Measurements from ENCODE around the gene TRIP12.

Gene TRIP12

GRCh38 chr2:229779650-229780049 is 142.2 kb downstream of the TRIP12 start:
- CTCF ChIA-PET = interaction anchor here (0.6 to 3.1 kb wide), 12 partner anchors 10 to 1001 kb away, joined by 3 to 27 read pairs (median 6); no protein-coding TSS in a partner anchor
- TF ChIP-seq KLF17 (tag by site-specific recombination; IDR thresholded peaks at IDR 0.05) = no peak
- no peak for TF ChIP-seq ZFP3 (tag by site-specific recombination; IDR thresholded peaks at IDR 0.05; ENCODE audit: low read depth)
- no peak for TF ChIP-seq SCRT2 (tag by site-specific recombination; IDR thresholded peaks at IDR 0.05)
- TF ChIP-seq ZNF121 (tag by site-specific recombination; IDR thresholded peaks at IDR 0.05) = no peak
- TF ChIP-seq ZNF514 (tag by site-specific recombination; IDR thresholded peaks at IDR 0.05) = no peak
- no peak for TF ChIP-seq REPIN1 (tag by site-specific recombination; IDR thresholded peaks at IDR 0.05; ENCODE audit: low read depth)
- no peak for TF ChIP-seq ZNF768 (tag by site-specific recombination; IDR thresholded peaks at IDR 0.05)
- no peak for TF ChIP-seq ZNF394 (tag by site-specific recombination; IDR thresholded peaks at IDR 0.05; ENCODE audit: borderline replicate concordance)
- no peak for TF ChIP-seq FEZF1 (tag by site-specific recombination; IDR thresholded peaks at IDR 0.05)
- no peak for TF ChIP-seq ZNF416 (tag by site-specific recombination; IDR thresholded peaks at IDR 0.05)
- no peak for TF ChIP-seq KLF16 (tag by site-specific recombination; IDR thresholded peaks at IDR 0.05)
- no peak for TF ChIP-seq PRDM1 (tag by site-specific recombination; IDR thresholded peaks at IDR 0.05)
- TF ChIP-seq ZNF837 (tag by site-specific recombination; IDR thresholded peaks at IDR 0.05) = no peak
- TF ChIP-seq BCL6B (tag by site-specific recombination; IDR thresholded peaks at IDR 0.05) = no peak
- no peak for TF ChIP-seq ATF2 (tag by site-specific recombination; IDR thresholded peaks at IDR 0.05; ENCODE audit: low read depth)
- TF ChIP-seq SP2 (tag by site-specific recombination; IDR thresholded peaks at IDR 0.05) = no peak
- TF ChIP-seq ZNF785 (tag by site-specific recombination; IDR thresholded peaks at IDR 0.05) = no peak
- TF ChIP-seq ZBTB1 (tag by site-specific recombination; IDR thresholded peaks at IDR 0.05) = no peak
- Histone ChIP-seq H3K4me1 (ENCODE audit: control insufficient read depth, insufficient read depth, low read length) (no peaks in the 10 kb centered on the region), H3K36me3 (ENCODE audit: control insufficient read depth in 2 of 2, insufficient read depth in 1 of 2, low read length in 2 of 2) (peaks cover 19 to 83% of the 10 kb centered on the region in 2 experiments), H3K4me3 (ENCODE audit: low read depth, low read length) (no peak overlapping the region), H3K27ac (ENCODE audit: extremely low read depth, low read depth, low read length) (no peak overlapping the region), H3K9me3 (ENCODE audit: control insufficient read depth, insufficient read depth, low read depth, low read length) (no peaks in the 10 kb centered on the region)
- POLR2A ChIA-PET = no interaction called here

GRCh38 chr2:229777716-229778115 is 144.1 kb downstream of the TRIP12 start:
- Histone ChIP-seq H3K4me1 (ENCODE audit: control insufficient read depth, insufficient read depth, low read length) (no peaks in the 10 kb centered on the region), H3K27ac (ENCODE audit: extremely low read depth, low read depth, low read length) (no peak overlapping the region), H3K9me3 (ENCODE audit: control insufficient read depth, insufficient read depth, low read depth, low read length) (no peaks in the 10 kb centered on the region), H3K4me3 (ENCODE audit: low read depth, low read length) (no peak overlapping the region), H3K36me3 (ENCODE audit: control insufficient read depth in 2 of 2, insufficient read depth in 1 of 2, low read length in 2 of 2) (peaks cover 26 to 94% of the 10 kb centered on the region in 2 experiments)
- TF ChIP-seq ZBTB1 (tag by site-specific recombination; IDR thresholded peaks at IDR 0.05) = no peak
- no peak for TF ChIP-seq ZNF335 (tag by site-specific recombination; conservative IDR thresholded peaks at IDR 0.05)
- ChIA-PET CTCF (no interaction called here), POLR2A (no interaction called here)

GRCh38 chr2:229775614-229776313 is 146.0 kb downstream of the TRIP12 start:
- CTCF ChIA-PET = no interaction called here
- Histone ChIP-seq H3K36me3 (ENCODE audit: control insufficient read depth in 2 of 2, insufficient read depth in 1 of 2, low read length in 2 of 2) (peaks cover 42 to 98% of the 10 kb centered on the region in 2 experiments), H3K4me3 (ENCODE audit: low read depth, low read length) (no peak overlapping the region), H3K4me1 (ENCODE audit: control insufficient read depth, insufficient read depth, low read length) (no peaks in the 10 kb centered on the region), H3K27ac (ENCODE audit: extremely low read depth, low read depth, low read length) (no peak overlapping the region), H3K9me3 (ENCODE audit: control insufficient read depth, insufficient read depth, low read depth, low read length) (no peaks in the 10 kb centered on the region)
- TF ChIP-seq AEBP2 (tag by site-specific recombination; IDR thresholded peaks at IDR 0.05; ENCODE audit: borderline replicate concordance) (no peak), ZNF140 (tag by site-specific recombination; IDR thresholded peaks at IDR 0.05) (no peak), ZBTB20 (tag by site-specific recombination; IDR thresholded peaks at IDR 0.05) (no peak), KLF7 (tag by site-specific recombination; IDR thresholded peaks at IDR 0.05; ENCODE audit: borderline replicate concordance) (no peak), ZNF548 (tag by site-specific recombination; IDR thresholded peaks at IDR 0.05) (no peak)
- POLR2A ChIA-PET = no interaction called here
